ENCODE results near the gene DGKH. TPM values are rescaled to one million over a fixed set of nuclear protein-coding genes. Genes with fewer than 3 reads are reported as not detected.

Gene DGKH
- total RNA-seq, 1 experiment from 2014 or later: 9.2 TPM

GRCh38 chr13:42028113-42028799, 20.2 kb upstream of the DGKH start (continued):
- TF ChIP-seq EZH2 (IDR thresholded peaks at IDR 0.05): no peak
- TF ChIP-seq YY1 (IDR thresholded peaks at IDR 0.05; ENCODE audit: extremely low read depth, insufficient replicate concordance, low read depth, low read length): no peak
- TF ChIP-seq ZFX (IDR thresholded peaks at IDR 0.05): no peak
- no peak for TF ChIP-seq EGR1 (IDR thresholded peaks at IDR 0.05; ENCODE audit: low read depth)
- TF ChIP-seq POLR2AphosphoS5 (IDR thresholded peaks at IDR 0.05; ENCODE audit: low read depth, low read length): no peak
- no peak for TF ChIP-seq MAX (IDR thresholded peaks at IDR 0.05)
- TF ChIP-seq ATF3 (IDR thresholded peaks at IDR 0.05): no peak
- TF ChIP-seq ZNF274 (IDR thresholded peaks at IDR 0.05; ENCODE audit: low read depth, low read length): no peak

GRCh38 chr13:42035905-42036521, 12.4 kb upstream of the DGKH start:
- ChIA-PET CTCF (no interaction called here), RAD21 (ENCODE audit: low non-redundant PET in 1 of 2, low total read pairs in 2 of 2, uncharacterized antibody in 2 of 2, unreplicated experiment in 2 of 2) (no interaction called here), POLR2A (no interaction called here)
- Histone ChIP-seq H3K4me1 (ENCODE audit: control insufficient read depth in 1 of 2, insufficient read depth in 2 of 2, low read length in 2 of 2) (peaks cover 0 to 10% of the 10 kb centered on the region in 2 experiments; a peak in 1 of 4 replicates), H3K4me3 (replicated peaks in 1 of 2; ENCODE audit: low read depth in 1 of 2, low read length in 2 of 2) (no peak overlapping the region), H3K9me2 (ENCODE audit: insufficient read depth) (no peaks in the 10 kb centered on the region), H3K27ac (ENCODE audit: low read depth, low read length) (no peak overlapping the region), H4K20me1 (ENCODE audit: insufficient read depth) (no peaks in the 10 kb centered on the region), H3K27me3 (ENCODE audit: insufficient read depth, low read length) (no peaks in the 10 kb centered on the region), H3K4me2 (ENCODE audit: low read length) (no peak overlapping the region), H2AFZ (ENCODE audit: low read depth, low read length, poor library complexity, severe bottlenecking) (no peak overlapping the region), H3K9me3 (ENCODE audit: control insufficient read depth in 1 of 2, insufficient read depth in 1 of 2, low read depth in 1 of 2, low read length in 2 of 2) (peaks cover 0 to 4% of the 10 kb centered on the region in 2 experiments; a peak in 2 of 4 replicates), H3K79me2 (ENCODE audit: insufficient read depth, low read length) (no peaks in the 10 kb centered on the region), H3K9ac (ENCODE audit: low read length) (no peak overlapping the region), H3K36me3 (ENCODE audit: control insufficient read depth in 1 of 2, insufficient read depth in 2 of 2, low read length in 2 of 2) (no peaks in the 10 kb centered on the region)
- ATAC-seq (no peak), DNase-seq (ENCODE audit: low read depth, low spot score) (no peak)
- no TSS peak for BruUV-seq (replicated peaks)
- no peak for TF ChIP-seq YY1 (IDR thresholded peaks at IDR 0.05; ENCODE audit: extremely low read depth, insufficient replicate concordance, low read depth, low read length)
- peak; percentile 49; the same call in 1 of the 2 replicates for TF ChIP-seq CBX3 (IDR thresholded peaks at IDR 0.05; ENCODE audit: low read depth)
- intact Hi-C loops (cut with micrococcal nuclease): no loop called here

Measured in HCT116 (cell line).